Progenitor cell of endocrine pancreas (in vitro differentiated cells): ENCODE data around the gene MPP1. TPM values are rescaled to one million over a fixed set of nuclear protein-coding genes. Genes with fewer than 3 reads are reported as not detected.

Experiments
- DNase-seq: peaks from one replicate; pipeline ENCODE4 v3.0.0; 2021; ENCODE audit warnings: low spot score; ENCODE audit not compliant: unreplicated experiment
- H3K27ac Mint-ChIP-seq: 2 replicates; pipeline ENCODE4 v1.8.0; 2021; ENCODE audit warnings: mild to moderate bottlenecking, moderate library complexity, mixed read lengths
- H3K27me3 Mint-ChIP-seq: 2 replicates; pipeline ENCODE4 v1.8.0; 2021; ENCODE audit warnings: mixed read lengths
- H3K36me3 Mint-ChIP-seq: 2 replicates; pipeline ENCODE4 v1.8.0; 2022; ENCODE audit warnings: mixed read lengths; ENCODE audit not compliant: insufficient read depth
- H3K4me1 Mint-ChIP-seq: 2 replicates; pipeline ENCODE4 v1.8.0; 2021; ENCODE audit warnings: low read depth, mixed read lengths
- H3K4me3 Mint-ChIP-seq: 2 replicates; pipeline ENCODE4 v1.8.0; 2021; ENCODE audit warnings: low read depth, mild to moderate bottlenecking, moderate library complexity, mixed read lengths
- H3K9me3 Mint-ChIP-seq: 2 replicates; pipeline ENCODE4 v1.8.0; 2021; ENCODE audit warnings: low read depth, mixed read lengths
- total RNA-seq: library from RNA; stranded (reverse); gene quantifications from 2 replicates; pipeline ENCODE4 v1.2.1, GENCODE V29; 2021
- TF ChIP-seq, protein P1 (sequence below): fragments of 200-600 bp; sonication (generic); IDR thresholded peaks from one replicate; pipeline ENCODE4 v1.5.0; 2021; ENCODE audit warnings: antibody characterized with exemption, mild to moderate bottlenecking; ENCODE audit not compliant: unreplicated experiment

The MPP1 gene
- total RNA-seq, 1 donor from 2014 or later, result 4.9 TPM

DNA sequence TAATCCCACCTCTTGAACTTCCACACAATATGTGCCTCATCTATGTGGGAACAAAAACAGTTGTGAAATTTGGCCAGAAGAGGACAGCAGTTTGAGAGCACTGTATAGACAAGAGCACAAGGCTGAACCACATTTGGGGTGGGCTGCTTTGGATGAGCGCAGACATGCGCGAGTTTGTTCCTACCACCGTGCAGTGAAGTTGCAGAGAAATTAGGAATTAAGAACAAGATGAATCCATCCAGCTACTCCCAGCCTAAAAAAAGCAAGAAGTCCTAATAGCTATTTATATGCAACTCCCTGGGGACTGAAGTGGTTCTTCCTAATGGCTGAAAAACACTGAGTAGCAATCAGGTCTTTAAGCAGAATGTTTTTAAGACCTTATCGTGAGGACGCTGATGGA lies 55.4 kb downstream of the MPP1 start:
- TF ChIP-seq, protein P1, sequence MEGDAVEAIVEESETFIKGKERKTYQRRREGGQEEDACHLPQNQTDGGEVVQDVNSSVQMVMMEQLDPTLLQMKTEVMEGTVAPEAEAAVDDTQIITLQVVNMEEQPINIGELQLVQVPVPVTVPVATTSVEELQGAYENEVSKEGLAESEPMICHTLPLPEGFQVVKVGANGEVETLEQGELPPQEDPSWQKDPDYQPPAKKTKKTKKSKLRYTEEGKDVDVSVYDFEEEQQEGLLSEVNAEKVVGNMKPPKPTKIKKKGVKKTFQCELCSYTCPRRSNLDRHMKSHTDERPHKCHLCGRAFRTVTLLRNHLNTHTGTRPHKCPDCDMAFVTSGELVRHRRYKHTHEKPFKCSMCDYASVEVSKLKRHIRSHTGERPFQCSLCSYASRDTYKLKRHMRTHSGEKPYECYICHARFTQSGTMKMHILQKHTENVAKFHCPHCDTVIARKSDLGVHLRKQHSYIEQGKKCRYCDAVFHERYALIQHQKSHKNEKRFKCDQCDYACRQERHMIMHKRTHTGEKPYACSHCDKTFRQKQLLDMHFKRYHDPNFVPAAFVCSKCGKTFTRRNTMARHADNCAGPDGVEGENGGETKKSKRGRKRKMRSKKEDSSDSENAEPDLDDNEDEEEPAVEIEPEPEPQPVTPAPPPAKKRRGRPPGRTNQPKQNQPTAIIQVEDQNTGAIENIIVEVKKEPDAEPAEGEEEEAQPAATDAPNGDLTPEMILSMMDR, result no peak
- Mint-ChIP-seq H3K27ac (no peak overlapping the region), H3K9me3 (peaks cover 4% of the 10 kb centered on the region), H3K4me3 (no peak overlapping the region), H3K27me3 (peaks cover 47% of the 10 kb centered on the region), H3K4me1 (no peaks in the 10 kb centered on the region), H3K36me3 (no peaks in the 10 kb centered on the region)
- DNase-seq, result no peak

GRCh38 chrX:154748712-154749339 lies 56.5 kb downstream of the MPP1 start:
- Mint-ChIP-seq H3K4me3 (no peak overlapping the region), H3K9me3 (peaks cover 7% of the 10 kb centered on the region), H3K36me3 (no peaks in the 10 kb centered on the region), H3K4me1 (no peaks in the 10 kb centered on the region), H3K27me3 (peaks cover 45% of the 10 kb centered on the region), H3K27ac (no peak overlapping the region)
- TF ChIP-seq, protein P1, result peak; percentile 64
- no peak for DNase-seq

- Mint-ChIP-seq H3K4me1 (no peaks in the 10 kb centered on the region), H3K4me3 (no peak overlapping the region), H3K27me3 (no peaks in the 10 kb centered on the region), H3K27ac (no peak overlapping the region), H3K36me3 (no peaks in the 10 kb centered on the region), H3K9me3 (peaks cover 10% of the 10 kb centered on the region)
- TF ChIP-seq, protein P1, result no peak
- no peak for DNase-seq
Measured at GRCh38 chrX:154742613-154743012, 62.7 kb downstream of the MPP1 start.

- no peak for DNase-seq
- H3K36me3 Mint-ChIP-seq, result no peaks in the 10 kb centered on the region
- no peak overlapping the region for H3K27ac Mint-ChIP-seq
- no peak overlapping the region for H3K4me3 Mint-ChIP-seq
- H3K27me3 Mint-ChIP-seq, result no peaks in the 10 kb centered on the region
- no peaks in the 10 kb centered on the region for H3K4me1 Mint-ChIP-seq
- TF ChIP-seq, protein P1, result no peak
- peaks cover 10% of the 10 kb centered on the region for H3K9me3 Mint-ChIP-seq
Measured at GRCh38 chrX:154739952-154740465, 65.3 kb downstream of the MPP1 start.

DNA sequence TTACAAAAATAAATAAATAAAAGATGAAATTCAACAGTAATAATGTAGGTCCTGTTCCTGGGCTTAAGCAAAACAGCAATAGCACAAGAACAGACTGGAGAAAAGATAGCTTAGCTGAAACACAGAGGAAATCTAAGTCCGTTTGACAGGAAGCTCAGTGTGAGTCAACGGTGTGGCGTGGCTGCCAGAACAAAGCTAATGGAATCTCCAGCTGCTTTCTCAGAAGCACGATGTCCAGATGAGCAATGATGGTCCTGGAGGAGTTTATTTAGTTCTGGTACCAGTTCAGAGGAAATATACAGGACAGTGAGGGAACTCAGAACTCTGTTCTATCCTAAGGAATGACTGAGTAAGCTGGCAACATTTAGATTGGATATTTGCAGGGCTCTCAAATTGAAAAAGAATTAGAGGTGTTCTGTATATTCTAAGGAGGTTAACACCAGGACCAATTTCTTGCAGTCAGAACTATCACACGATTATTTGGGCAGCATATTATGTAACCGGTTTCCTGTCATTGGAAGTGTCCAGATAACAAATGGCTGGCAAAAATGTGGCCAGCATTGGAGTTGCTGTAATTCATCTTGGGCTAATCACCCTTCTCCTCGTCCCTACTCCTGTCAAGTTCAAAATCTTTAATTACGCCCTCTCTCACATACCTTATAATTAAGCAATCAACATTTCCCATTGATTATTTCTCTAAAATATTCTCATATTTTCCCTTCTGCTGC lies 67.1 kb downstream of the MPP1 start:
- Mint-ChIP-seq H3K9me3 (peaks cover 6% of the 10 kb centered on the region), H3K36me3 (no peaks in the 10 kb centered on the region), H3K4me3 (no peak overlapping the region), H3K4me1 (no peaks in the 10 kb centered on the region), H3K27me3 (no peaks in the 10 kb centered on the region), H3K27ac (no peak overlapping the region)
- TF ChIP-seq, protein P1, result no peak
- DNase-seq, result no peak
